ENCODE data around the gene CUBN.

Gene CUBN

DNA sequence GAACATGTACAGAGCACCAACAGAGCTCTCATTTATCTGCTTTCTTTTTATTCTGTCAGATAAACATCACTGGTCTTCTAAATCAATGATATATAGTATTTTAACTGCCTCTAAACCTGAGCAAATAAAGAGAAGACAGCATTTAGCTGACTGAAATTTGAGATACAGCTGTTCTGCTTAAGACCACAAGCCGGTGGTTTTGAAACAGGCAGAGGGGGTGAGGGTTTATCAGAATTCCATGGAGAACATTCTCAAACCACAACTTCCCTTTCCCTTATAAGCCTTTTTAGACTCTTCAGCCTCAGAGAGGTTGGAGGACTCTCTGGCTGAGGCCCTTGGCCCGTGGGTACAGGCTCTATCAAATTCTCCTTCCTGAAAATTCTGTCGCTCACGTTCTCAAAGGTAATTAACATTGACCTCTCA lies 225.0 kb downstream of the CUBN start:
- no peak for TF ChIP-seq CTCF (conservative IDR thresholded peaks at IDR 0.05; ENCODE audit: low read depth, low read length)
- DNase-seq (ENCODE audit: low read depth): peak; percentile 71
- no peak overlapping the region for H3K4me3 ChIP-seq (ENCODE audit: low read depth, low read length)

DNA sequence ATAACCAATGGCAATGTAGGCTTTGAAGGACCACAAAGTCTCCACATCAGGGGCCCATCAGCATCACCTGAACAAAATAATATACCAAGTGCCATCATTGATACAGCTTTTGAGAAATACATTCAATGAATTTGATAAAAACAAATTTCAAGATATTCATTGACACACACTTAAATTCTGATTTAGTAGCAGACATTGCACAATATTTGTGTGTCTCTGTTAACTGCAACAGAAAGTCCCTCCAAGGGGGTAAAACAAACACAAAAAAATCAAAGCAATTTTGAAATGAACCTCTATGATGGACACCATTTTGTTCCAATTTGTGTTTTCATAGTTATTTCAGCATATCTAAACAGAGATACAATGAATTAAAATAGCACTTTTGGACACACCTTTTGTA lies 225.6 kb downstream of the CUBN start:
- no peak overlapping the region for H3K4me3 ChIP-seq (ENCODE audit: low read depth, low read length)
- DNase-seq (ENCODE audit: low read depth): peak; percentile 14
- TF ChIP-seq CTCF (conservative IDR thresholded peaks at IDR 0.05; ENCODE audit: low read depth, low read length): no peak

GRCh38 chr10:16902606-16903005 lies 227.0 kb downstream of the CUBN start:
- no peak for TF ChIP-seq CTCF (conservative IDR thresholded peaks at IDR 0.05; ENCODE audit: low read depth, low read length)
- H3K4me3 ChIP-seq (ENCODE audit: low read depth, low read length): no peak overlapping the region
- no peak for DNase-seq (ENCODE audit: low read depth)

DNA sequence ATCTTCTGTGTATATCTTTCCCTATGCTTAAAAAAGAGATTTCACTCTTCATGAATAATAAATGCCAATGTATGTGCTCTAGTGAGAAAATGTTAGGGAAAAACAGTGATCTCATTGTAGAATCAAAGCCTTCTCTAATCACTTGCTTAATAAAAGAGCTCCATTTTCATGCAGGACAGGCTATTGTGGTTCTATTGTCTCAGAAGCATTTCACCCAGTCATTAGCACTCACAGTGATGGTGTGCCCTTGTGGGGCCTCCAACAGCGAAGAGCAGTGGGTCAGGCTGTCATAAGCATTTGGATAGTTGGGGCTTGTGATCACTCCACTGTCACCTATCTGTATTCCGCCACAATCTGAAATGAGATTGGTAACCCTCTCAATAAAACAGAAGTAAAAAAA lies 228.5 kb downstream of the CUBN start:
- DNase-seq (ENCODE audit: low read depth): no peak
- no peak overlapping the region for H3K4me3 ChIP-seq (ENCODE audit: low read depth, low read length)
- TF ChIP-seq CTCF (conservative IDR thresholded peaks at IDR 0.05; ENCODE audit: low read depth, low read length): no peak

DNA sequence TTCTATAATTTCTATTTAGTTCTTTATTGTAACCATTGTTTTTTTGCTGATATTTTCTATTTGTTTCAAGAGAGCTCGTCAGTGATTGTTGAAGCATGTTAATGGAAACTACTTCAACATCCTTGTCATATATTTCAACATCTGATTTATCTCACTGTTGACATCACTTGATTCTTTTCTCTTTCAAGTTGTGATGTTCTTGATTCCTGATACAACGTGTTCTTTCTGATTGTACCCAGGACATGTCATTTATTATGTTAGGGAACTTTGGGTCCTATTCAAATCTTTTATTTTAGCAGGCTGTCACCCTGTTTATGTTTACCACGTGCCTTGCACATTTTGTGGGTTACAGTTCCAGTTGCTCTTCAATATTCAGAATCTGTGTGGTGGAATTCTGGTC lies 232.6 kb downstream of the CUBN start:
- TF ChIP-seq CTCF (conservative IDR thresholded peaks at IDR 0.05; ENCODE audit: low read depth, low read length): no peak
- H3K4me3 ChIP-seq (ENCODE audit: low read depth, low read length): no peak overlapping the region
- DNase-seq (ENCODE audit: low read depth): no peak

DNA sequence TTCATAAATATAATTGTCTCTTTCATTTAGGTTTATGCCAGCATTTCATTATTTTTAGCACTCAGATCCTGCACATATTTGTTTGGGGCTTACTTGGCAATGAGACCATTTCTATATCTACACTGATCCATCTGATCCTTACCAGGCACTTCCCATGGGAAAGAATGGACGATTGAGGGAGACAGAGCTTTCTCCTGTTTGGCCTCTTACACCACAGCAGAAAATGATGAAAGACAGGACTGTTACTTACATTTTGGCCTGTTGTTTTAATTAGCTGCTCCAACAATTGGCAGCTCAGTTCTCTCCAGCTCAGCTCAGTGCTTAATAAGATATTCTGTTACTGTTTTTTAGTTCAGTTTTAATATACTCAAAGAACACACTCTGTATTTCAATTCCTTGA lies 234.8 kb downstream of the CUBN start:
- H3K4me3 ChIP-seq (ENCODE audit: low read depth, low read length): no peak overlapping the region
- no peak for DNase-seq (ENCODE audit: low read depth)
- no peak for TF ChIP-seq CTCF (conservative IDR thresholded peaks at IDR 0.05; ENCODE audit: low read depth, low read length)

GRCh38 chr10:16893664-16894063 lies 235.9 kb downstream of the CUBN start:
- no peak for TF ChIP-seq CTCF (conservative IDR thresholded peaks at IDR 0.05; ENCODE audit: low read depth, low read length)
- H3K4me3 ChIP-seq (ENCODE audit: low read depth, low read length): no peak overlapping the region
- DNase-seq (ENCODE audit: low read depth): no peak

All from choroid plexus epithelial cell (primary cell).